Stimulated activated CD4-positive, alpha-beta T cell treated with anti-CD3 and anti-CD28 coated beads, Interleukin-4, amount 100 ng/mL, for 1 hour (primary cell): ENCODE measurements around the gene CSF2.
A peak's percentile ranks its signal among the peaks of the same experiment; 100 is the strongest.
"Not testable (repeated sequence)": the region's sequence is repeated elsewhere in the genome, so short reads cannot be mapped to it uniquely, and the experiment has no call there.

Experiments
- DNase-seq: peaks from one replicate; pipeline ENCODE4 v3.0.0-alpha.2; 2020

The CSF2 gene

GRCh38 chr5:132094393-132095076, 20.9 kb downstream of the CSF2 start:
- no peak for DNase-seq

- no peak for DNase-seq
Measured at GRCh38 chr5:132095077-132095410, 21.5 kb downstream of the CSF2 start.

- no peak for DNase-seq
Measured at GRCh38 chr5:132095424-132095972, 21.9 kb downstream of the CSF2 start.

- DNase-seq = no peak
Measured at GRCh38 chr5:132096904-132097303, 23.3 kb downstream of the CSF2 start.

- no peak for DNase-seq
Measured at GRCh38 chr5:132098151-132098594, 24.6 kb downstream of the CSF2 start.

- no peak for DNase-seq
Measured at GRCh38 chr5:132098621-132099020, 25.0 kb downstream of the CSF2 start.

- DNase-seq = peak; percentile 66
Measured at GRCh38 chr5:132099076-132099748, 25.6 kb downstream of the CSF2 start.

GRCh38 chr5:132099905-132100304, 26.3 kb downstream of the CSF2 start:
- DNase-seq = no peak

GRCh38 chr5:132100672-132101261, 27.2 kb downstream of the CSF2 start:
- DNase-seq = peak; percentile 34

GRCh38 chr5:132101385-132101880, 27.8 kb downstream of the CSF2 start:
- DNase-seq = no peak

- DNase-seq = peak; percentile 43
Measured at GRCh38 chr5:132102101-132102701, 28.6 kb downstream of the CSF2 start.

- DNase-seq = no peak
Measured at GRCh38 chr5:132102944-132103331, 29.3 kb downstream of the CSF2 start.

- peak; percentile 64 for DNase-seq
Measured at GRCh38 chr5:132103332-132103951, 29.9 kb downstream of the CSF2 start.

- no peak for DNase-seq
Measured at GRCh38 chr5:132103969-132104391, 30.4 kb downstream of the CSF2 start.

- no peak for DNase-seq
Measured at GRCh38 chr5:132104556-132104955, 31.0 kb downstream of the CSF2 start.

- no peak for DNase-seq
Measured at GRCh38 chr5:132105688-132106087, 32.1 kb downstream of the CSF2 start.

- not testable (repeated sequence) for DNase-seq
Measured at GRCh38 chr5:132108495-132108894, 34.9 kb downstream of the CSF2 start.

GRCh38 chr5:132108957-132109356, 35.4 kb downstream of the CSF2 start:
- not testable (repeated sequence) for DNase-seq

GRCh38 chr5:132109494-132110053, 36.0 kb downstream of the CSF2 start:
- no peak for DNase-seq

GRCh38 chr5:132110195-132110594, 36.6 kb downstream of the CSF2 start:
- no peak for DNase-seq

- DNase-seq = no peak
Measured at GRCh38 chr5:132110930-132111329, 37.3 kb downstream of the CSF2 start.

- no peak for DNase-seq
Measured at GRCh38 chr5:132112111-132112510, 38.5 kb downstream of the CSF2 start.
